Smooth muscle cell (in vitro differentiated cells): Measurements from ENCODE around the gene SLC25A39. TPM values are rescaled to one million over a fixed set of nuclear protein-coding genes. Genes with fewer than 3 reads are reported as not detected.

ENCODE experiments used
- DNase-seq: peaks from one replicate; lab custom pipeline; 2025; ENCODE audit not compliant: unreplicated experiment; lab: John Stamatoyannopoulos, UW
- H2AFZ ChIP-seq: fragments of 200-600 bp; sonication (generic); 2 replicates; pipeline ENCODE4 v1.6.0; 2016; ENCODE audit warnings: antibody characterized with exemption, low read depth, mild to moderate bottlenecking
- H3F3A ChIP-seq: fragments of 200-600 bp; sonication (generic); 2 replicates; pipeline ENCODE4 v1.6.0; 2017; ENCODE audit warnings: antibody characterized with exemption, low read depth
- H3K27ac ChIP-seq: fragments of 200-600 bp; sonication (generic); 2 replicates; pipeline ENCODE4 v1.5.1; 2016; ENCODE audit warnings: low read depth, mild to moderate bottlenecking
- H3K27me3 ChIP-seq: fragments of 200-600 bp; sonication (generic); 2 replicates; pipeline ENCODE4 v1.6.1; 2016; ENCODE audit warnings: low read depth, mild to moderate bottlenecking
- H3K36me3 ChIP-seq: fragments of 200-600 bp; sonication (generic); 2 replicates; pipeline ENCODE4 v1.5.1; 2016; ENCODE audit warnings: low read depth
- H3K4me1 ChIP-seq: fragments of 200-600 bp; sonication (generic); 2 replicates; pipeline ENCODE4 v1.5.1; 2016; ENCODE audit warnings: low read depth
- H3K4me2 ChIP-seq: fragments of 200-600 bp; sonication (generic); 2 replicates; pipeline ENCODE4 v1.6.0; 2016; ENCODE audit warnings: mild to moderate bottlenecking
- H3K4me3 ChIP-seq: fragments of 200-600 bp; sonication (generic); 2 replicates; pipeline ENCODE4 v1.5.1; 2016; ENCODE audit warnings: mild to moderate bottlenecking
- H3K79me2 ChIP-seq: fragments of 200-600 bp; sonication (generic); 2 replicates; pipeline ENCODE4 v1.6.0; 2016; ENCODE audit warnings: low read depth, mild to moderate bottlenecking
- H3K9ac ChIP-seq: fragments of 200-600 bp; sonication (generic); 2 replicates; pipeline ENCODE4 v1.6.0; 2016; ENCODE audit warnings: low read depth
- H3K9me3 ChIP-seq: fragments of 200-600 bp; sonication (generic); replicated peaks from 2 replicates; pipeline ENCODE4 v1.5.1; 2016; ENCODE audit warnings: low read depth
- H4K20me1 ChIP-seq: fragments of 200-600 bp; sonication (generic); 2 replicates; pipeline ENCODE4 v1.6.0; 2016; ENCODE audit warnings: low read depth
- WGBS: methylation state at CpG from one replicate; pipeline ENCODE4 v1.1.7; 2016; ENCODE audit warnings: low lambda C conversion rate; 5-methylcytosine and 5-hydroxymethylcytosine counted together
- polyA plus RNA-seq: library from polyadenylated mRNA; unstranded; fragments of >200 nt; fragmentation: Nextera tagmentation; extraction: Ambion mirVana; gene quantifications from 2 replicates; pipeline ENCODE4 v1.2.1, GENCODE V29; 2016
- total RNA-seq: library from RNA; depleted of rRNA; stranded (reverse); fragments of >200 nt; gene quantifications from 2 replicates; pipeline ENCODE4 v1.2.3, GENCODE V29; 2014
- TF ChIP-seq, protein P1 (sequence below): fragments of 200-600 bp; sonication (generic); IDR thresholded peaks from 2 replicates; pipeline ENCODE4 v1.5.1; 2017; ENCODE audit warnings: borderline replicate concordance, mild to moderate bottlenecking, antibody characterized with exemption; ENCODE audit not compliant: insufficient read depth, poor library complexity, severe bottlenecking

SLC25A39 gene
- total and polyA plus RNA-seq, 2 experiments from 2014 or later, result 106 to 147 TPM

DNA sequence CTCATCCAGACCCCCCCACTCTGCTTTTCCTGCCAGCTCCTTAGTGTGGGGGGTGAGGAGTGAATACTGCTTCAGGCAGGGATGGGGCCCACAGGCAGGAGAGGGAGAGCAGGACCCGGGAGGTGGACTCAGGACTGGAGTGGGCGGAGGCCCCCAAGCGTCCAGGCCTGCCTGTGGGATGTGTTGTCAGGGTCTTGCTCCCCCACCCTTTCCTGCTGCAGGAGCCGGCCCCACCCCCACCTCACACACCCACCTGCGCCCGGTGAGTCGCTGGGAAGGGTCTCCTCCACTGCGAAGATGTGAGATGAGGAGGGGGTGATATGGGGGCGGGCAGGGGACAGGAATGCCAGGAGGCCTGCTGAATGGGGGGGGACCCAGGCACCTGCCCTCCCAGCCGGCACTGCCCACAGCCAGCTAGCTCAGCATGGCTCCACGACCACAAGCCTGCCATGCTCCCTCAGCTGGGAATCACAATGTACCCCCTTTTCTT is 37.9 kb upstream of the SLC25A39 start:
- peaks cover 51% of the 10 kb centered on the region for H4K20me1 ChIP-seq
- no peak overlapping the region for H3K27ac ChIP-seq
- no peak overlapping the region for H2AFZ ChIP-seq
- H3K9me3 ChIP-seq, result no peaks in the 10 kb centered on the region
- peak overlapping the region; percentile 94 for H3K4me2 ChIP-seq
- no peaks in the 10 kb centered on the region for H3K36me3 ChIP-seq
- peak overlapping the region; percentile 99 for H3K4me3 ChIP-seq
- H3K27me3 ChIP-seq, result peaks cover 7% of the 10 kb centered on the region
- H3F3A ChIP-seq, result peaks cover 8% of the 10 kb centered on the region
- TF ChIP-seq, protein P1, sequence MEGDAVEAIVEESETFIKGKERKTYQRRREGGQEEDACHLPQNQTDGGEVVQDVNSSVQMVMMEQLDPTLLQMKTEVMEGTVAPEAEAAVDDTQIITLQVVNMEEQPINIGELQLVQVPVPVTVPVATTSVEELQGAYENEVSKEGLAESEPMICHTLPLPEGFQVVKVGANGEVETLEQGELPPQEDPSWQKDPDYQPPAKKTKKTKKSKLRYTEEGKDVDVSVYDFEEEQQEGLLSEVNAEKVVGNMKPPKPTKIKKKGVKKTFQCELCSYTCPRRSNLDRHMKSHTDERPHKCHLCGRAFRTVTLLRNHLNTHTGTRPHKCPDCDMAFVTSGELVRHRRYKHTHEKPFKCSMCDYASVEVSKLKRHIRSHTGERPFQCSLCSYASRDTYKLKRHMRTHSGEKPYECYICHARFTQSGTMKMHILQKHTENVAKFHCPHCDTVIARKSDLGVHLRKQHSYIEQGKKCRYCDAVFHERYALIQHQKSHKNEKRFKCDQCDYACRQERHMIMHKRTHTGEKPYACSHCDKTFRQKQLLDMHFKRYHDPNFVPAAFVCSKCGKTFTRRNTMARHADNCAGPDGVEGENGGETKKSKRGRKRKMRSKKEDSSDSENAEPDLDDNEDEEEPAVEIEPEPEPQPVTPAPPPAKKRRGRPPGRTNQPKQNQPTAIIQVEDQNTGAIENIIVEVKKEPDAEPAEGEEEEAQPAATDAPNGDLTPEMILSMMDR, result no peak
- H3K79me2 ChIP-seq, result peaks cover 12% of the 10 kb centered on the region
- 19% methylated on average over 5 of the region's 11 CpGs for WGBS
- DNase-seq, result no peak
- peaks cover 25% of the 10 kb centered on the region for H3K4me1 ChIP-seq
- peak overlapping the region; percentile 74 for H3K9ac ChIP-seq

DNA sequence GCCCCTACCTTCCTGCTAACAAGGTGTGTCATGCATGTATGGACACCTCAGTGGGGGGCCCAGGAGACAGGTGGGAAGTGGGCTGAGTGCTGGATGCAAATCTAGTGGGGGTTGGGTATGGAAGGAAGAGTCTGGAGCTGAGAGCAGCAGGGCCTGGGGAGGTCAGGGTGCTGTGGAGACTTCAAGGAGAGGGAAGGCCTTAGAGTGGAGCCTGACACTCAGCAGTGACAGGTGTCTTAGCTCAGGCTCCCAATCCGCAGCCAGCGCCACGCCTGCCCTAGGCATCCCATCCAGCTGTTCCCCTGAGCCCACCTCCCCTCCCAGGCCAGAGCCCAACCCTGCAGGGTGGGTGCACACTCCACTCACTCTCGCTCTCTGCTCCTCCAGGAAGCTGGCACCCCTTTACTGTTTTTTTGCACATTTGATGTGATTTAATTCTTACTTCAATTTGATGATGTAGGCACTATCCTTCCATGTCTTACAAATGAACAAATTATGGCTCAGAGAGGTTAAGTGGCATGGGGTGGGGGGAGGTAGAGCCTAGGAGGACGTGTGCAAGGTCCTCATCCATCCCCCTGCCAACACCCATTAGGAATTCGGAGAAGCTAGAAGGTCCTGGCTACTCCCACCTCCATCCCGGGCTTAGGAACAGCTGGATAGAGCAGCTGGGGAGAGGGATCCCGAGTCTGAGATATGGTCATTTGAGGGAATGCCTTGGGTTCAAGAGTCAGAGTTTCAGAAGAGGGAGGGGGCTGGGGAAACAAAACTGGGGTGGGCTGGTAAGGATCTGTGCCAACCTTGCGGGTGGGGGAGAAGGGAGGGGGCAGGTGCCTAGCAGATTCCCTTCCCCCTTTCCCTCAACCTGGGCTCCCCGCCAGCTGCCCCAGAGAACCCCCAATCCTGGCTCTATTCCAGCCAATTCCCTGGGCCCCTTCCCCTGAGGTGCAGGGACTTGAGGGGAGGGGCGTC is 37.0 kb upstream of the SLC25A39 start:
- Histone ChIP-seq H3K27me3 (no peaks in the 10 kb centered on the region), H3K27ac (no peak overlapping the region), H4K20me1 (peaks cover 51% of the 10 kb centered on the region), H3K36me3 (no peaks in the 10 kb centered on the region), H3K4me3 (peak overlapping the region; percentile 99), H3K9ac (no peak overlapping the region), H3K79me2 (peaks cover 12% of the 10 kb centered on the region), H2AFZ (no peak overlapping the region), H3K9me3 (no peaks in the 10 kb centered on the region), H3K4me2 (peak overlapping the region; percentile 94), H3K4me1 (peaks cover 25% of the 10 kb centered on the region), H3F3A (peaks cover 8% of the 10 kb centered on the region)
- DNase-seq, result no peak
- TF ChIP-seq, protein P1, result no peak
- WGBS, result 60% methylated on average over 9 of the region's 11 CpGs

DNA sequence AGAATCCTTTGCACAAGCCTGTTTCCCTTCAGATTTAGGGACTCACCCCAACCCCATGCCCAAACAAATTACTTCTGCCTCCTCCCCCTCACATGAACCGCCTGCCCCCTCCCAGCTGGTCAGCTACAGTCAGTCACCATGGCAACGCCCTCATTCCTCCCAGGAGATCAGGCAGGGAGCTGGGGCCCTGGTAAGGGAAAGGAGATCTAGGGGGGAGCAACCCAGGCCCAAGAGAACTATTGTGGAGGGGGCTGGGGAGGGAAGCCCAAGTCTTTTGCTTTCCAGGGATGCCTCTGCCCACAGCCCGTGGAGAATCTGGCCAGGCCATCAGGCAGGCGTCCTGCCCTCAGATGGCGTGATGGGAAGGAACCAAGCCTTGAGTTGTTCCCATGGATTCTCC is 36.2 kb upstream of the SLC25A39 start:
- H3K4me3 ChIP-seq, result no peak overlapping the region
- DNase-seq, result no peak
- peaks cover 12% of the 10 kb centered on the region for H3K79me2 ChIP-seq
- no peak overlapping the region for H3K9ac ChIP-seq
- WGBS, result 52% methylated on average over 5 of the region's 5 CpGs
- H3K4me2 ChIP-seq, result peak overlapping the region; percentile 94
- H3K4me1 ChIP-seq, result peaks cover 25% of the 10 kb centered on the region
- H3K9me3 ChIP-seq, result no peaks in the 10 kb centered on the region
- no peaks in the 10 kb centered on the region for H3K27me3 ChIP-seq
- H3F3A ChIP-seq, result peaks cover 8% of the 10 kb centered on the region
- TF ChIP-seq, protein P1, result no peak
- H2AFZ ChIP-seq, result no peak overlapping the region
- H3K27ac ChIP-seq, result no peak overlapping the region
- no peaks in the 10 kb centered on the region for H3K36me3 ChIP-seq
- peaks cover 51% of the 10 kb centered on the region for H4K20me1 ChIP-seq
